AG09309 (cell line): ENCODE measurements around the gene HLA-DQA1.
"Not testable (repeated sequence)": the region's sequence is repeated elsewhere in the genome, so short reads cannot be mapped to it uniquely, and the experiment has no call there.

Experiments
- DNase-seq: peaks from one replicate; pipeline ENCODE4 v3.0.0-alpha.2; 2010; ENCODE audit warnings: low read depth
- H3K4me3 ChIP-seq: 2 replicates; pipeline ENCODE4 v1.5.1; 2011; ENCODE audit warnings: mild to moderate bottlenecking, low read depth, low read length, moderate library complexity; ENCODE audit not compliant: control insufficient read depth
- TF ChIP-seq, protein P1 (sequence below): IDR thresholded peaks from 2 replicates; pipeline ENCODE4 v1.5.1; 2011; ENCODE audit warnings: mild to moderate bottlenecking, low read depth, low read length, inconsistent platforms; ENCODE audit not compliant: insufficient read depth, control insufficient read depth; ENCODE audit errors: missing control alignments

The HLA-DQA1 gene

DNA sequence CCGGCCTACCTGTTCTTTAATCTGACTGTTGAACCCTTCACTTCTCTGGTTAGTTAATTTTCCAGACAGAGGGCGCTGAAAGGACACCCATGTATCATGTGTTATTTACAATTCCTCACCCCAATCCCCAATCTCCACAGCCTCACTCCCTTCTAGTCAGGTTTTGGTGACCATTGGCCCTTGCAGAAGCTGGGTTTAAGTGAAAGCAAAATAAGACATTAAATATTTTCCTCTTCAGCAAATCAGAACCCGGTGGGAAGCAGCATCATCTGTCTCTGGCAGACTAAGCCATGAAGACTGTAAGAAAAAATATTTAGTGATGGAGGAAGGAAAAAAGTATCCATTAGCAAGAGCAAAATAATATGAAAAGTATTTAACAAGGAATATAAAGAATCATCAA is 9.4 kb upstream of the HLA-DQA1 start:
- TF ChIP-seq, protein P1, sequence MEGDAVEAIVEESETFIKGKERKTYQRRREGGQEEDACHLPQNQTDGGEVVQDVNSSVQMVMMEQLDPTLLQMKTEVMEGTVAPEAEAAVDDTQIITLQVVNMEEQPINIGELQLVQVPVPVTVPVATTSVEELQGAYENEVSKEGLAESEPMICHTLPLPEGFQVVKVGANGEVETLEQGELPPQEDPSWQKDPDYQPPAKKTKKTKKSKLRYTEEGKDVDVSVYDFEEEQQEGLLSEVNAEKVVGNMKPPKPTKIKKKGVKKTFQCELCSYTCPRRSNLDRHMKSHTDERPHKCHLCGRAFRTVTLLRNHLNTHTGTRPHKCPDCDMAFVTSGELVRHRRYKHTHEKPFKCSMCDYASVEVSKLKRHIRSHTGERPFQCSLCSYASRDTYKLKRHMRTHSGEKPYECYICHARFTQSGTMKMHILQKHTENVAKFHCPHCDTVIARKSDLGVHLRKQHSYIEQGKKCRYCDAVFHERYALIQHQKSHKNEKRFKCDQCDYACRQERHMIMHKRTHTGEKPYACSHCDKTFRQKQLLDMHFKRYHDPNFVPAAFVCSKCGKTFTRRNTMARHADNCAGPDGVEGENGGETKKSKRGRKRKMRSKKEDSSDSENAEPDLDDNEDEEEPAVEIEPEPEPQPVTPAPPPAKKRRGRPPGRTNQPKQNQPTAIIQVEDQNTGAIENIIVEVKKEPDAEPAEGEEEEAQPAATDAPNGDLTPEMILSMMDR, result no peak
- no peak for DNase-seq
- H3K4me3 ChIP-seq, result no peak overlapping the region

DNA sequence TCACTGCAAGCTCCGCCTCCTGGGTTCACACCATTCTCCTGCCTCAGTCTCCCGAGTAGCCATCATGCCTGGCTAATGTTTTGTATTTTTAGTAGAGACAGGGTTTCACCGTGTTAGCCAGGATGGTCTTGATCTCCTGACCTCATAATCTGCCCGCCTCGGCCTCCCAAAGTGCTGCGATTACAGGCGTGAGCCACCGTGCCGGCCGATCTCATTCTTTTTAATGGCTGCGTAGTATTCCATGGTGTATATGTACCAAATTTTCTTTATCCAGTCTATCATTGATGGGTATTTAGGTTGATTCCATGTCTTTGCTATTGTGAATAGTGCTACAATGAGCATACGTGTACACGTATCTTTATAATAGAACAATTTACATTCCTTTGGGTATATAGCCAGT is 7.4 kb upstream of the HLA-DQA1 start:
- DNase-seq, H3K4me3 ChIP-seq: not testable (repeated sequence)

DNA sequence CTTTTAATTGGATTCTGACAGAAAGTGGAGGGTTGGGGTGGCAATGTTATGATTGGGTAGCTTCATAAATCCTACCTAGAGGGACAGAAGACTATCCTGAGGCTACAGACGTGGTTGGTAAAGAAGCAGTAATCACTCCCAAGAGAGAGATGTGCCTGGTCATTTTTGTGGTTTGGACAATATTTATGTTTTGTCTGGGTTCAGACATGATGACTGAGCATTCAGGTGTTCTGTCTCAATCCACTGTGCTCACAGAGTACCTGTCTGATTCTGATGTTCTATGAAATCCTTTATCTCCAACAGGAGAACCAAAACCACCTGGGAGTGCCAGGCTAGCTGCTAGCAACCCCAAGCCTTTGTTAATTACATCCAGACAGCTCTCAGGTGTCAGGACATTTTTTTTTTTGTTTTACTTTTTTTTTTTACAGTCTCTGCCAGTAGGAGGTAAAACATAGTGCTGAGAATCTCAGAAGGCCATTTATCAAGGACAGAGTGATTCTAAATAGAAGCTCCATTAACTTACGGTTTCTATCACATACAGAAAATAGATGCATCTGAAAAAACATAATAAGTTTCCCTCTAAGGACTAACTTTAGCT is 1.6 kb upstream of the HLA-DQA1 start:
- DNase-seq, result no peak
- TF ChIP-seq, protein P1, result no peak
- H3K4me3 ChIP-seq, result no peak overlapping the region

DNA sequence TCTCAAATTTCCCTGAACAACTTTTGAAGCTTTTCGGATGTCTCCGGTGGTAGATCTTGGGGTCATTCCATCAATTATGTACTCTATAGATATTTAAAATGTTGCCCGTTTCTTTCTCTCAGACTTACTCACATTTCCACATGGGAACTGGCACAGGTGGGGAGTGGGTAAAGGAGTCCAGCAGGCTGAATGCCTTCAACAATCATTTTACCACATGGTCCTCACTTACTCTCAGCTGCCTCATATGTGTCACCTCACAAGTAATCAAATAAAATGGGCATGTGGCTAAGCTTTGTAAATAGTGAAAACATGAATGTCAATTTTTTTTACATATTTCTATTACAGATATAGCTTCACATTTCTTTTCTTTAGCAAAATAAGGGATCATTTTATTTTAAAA is 677 bp downstream of the HLA-DQA1 start:
- no peak for DNase-seq
- TF ChIP-seq, protein P1, result no peak
- no peak overlapping the region for H3K4me3 ChIP-seq

DNA sequence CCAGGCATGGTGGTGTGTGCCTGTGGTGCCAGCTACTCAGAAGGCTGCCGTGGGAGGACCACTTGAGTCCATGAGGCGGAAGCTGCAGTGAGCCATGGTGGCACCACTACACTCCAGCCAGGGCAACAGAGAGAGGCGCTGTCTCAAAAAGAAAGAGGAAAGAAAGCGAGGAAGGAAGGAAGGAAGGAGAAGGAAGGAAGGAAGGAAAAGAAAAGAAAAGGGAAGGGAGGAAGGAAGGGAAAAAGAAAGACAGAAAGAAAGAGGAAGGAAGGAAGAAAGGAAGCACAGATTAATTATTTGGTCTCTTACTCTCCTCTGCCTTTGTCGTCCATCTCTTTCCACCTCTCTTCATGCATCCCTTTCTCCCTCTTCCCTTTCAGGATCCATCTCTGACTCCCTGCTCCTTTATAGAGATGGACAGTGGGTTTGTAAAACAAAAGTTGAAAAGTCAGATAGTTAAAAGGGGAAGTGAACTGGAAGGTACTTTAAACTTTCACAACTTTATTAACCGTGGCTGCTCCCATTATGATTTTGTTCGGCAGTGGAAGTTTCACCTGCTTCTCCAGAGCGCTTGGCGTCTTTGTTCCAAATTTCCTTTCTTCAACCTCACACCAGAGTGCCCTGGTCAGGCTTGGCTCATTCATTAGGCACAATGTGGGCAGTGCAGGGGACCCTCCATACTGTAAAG is 1.5 kb downstream of the HLA-DQA1 start:
- H3K4me3 ChIP-seq, result no peak overlapping the region
- TF ChIP-seq, protein P1, result no peak

DNA sequence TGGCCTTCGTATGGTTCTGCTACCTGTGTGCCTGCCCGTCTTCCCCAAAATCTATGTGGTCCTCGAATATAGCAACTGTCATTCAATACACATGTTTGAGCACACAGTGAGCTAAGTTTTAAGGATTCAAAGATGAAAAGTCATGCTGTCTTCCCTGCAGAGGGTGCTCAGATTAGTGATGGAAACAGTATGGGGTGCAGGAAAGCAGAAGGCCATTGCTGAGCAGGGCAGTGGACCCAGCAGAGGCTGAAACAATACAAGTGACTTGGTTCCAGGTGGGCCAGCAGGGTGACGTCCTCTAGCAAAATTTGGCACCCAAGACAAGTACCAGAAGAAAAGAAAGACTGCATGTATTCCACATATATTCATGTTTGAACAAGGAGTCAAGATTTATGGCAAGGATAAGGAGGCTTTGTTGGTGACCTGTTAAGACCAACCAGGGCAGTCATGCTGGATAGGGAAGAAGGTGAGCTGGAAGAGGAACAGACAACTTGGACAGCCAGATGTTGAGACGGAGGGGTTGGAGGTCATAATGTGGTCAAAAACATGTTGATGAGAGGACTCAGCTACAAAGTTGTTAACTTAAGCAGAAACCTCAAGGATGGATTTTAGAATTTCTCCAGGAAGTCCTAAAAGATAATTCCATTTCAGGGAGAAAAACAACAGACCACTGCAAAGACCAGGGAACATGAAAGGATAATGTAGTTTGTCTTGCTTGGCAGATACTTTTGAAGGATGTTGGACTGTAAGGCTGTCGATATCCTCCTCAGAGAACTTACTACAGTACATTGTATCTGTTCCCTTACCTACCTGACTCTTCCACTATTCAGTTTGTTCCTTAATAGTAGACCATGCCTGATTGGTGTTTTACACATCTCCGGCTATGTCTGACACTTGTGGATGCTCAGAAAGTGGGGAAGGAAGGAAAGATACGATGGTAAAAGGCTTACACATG is 2.5 kb downstream of the HLA-DQA1 start:
- H3K4me3 ChIP-seq, result no peak overlapping the region
- no peak for DNase-seq
- TF ChIP-seq, protein P1, result no peak

More for the DNA sequence above, 1.5 kb downstream of the HLA-DQA1 start:
- no peak for DNase-seq

DNA sequence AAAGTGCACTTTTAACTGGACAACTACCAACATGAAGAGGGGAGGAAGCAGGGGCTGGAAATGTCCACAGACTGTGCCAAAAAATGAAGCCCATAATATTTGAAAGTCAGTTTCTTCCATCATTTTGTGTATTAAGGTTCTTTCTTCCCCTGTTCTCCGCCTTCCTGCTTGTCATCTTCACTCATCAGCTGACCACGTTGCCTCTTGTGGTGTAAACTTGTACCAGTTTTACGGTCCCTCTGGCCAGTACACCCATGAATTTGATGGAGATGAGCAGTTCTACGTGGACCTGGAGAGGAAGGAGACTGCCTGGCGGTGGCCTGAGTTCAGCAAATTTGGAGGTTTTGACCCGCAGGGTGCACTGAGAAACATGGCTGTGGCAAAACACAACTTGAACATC is 3.9 kb downstream of the HLA-DQA1 start:
- TF ChIP-seq, protein P1, result no peak
- no peak overlapping the region for H3K4me3 ChIP-seq
- DNase-seq, result no peak

DNA sequence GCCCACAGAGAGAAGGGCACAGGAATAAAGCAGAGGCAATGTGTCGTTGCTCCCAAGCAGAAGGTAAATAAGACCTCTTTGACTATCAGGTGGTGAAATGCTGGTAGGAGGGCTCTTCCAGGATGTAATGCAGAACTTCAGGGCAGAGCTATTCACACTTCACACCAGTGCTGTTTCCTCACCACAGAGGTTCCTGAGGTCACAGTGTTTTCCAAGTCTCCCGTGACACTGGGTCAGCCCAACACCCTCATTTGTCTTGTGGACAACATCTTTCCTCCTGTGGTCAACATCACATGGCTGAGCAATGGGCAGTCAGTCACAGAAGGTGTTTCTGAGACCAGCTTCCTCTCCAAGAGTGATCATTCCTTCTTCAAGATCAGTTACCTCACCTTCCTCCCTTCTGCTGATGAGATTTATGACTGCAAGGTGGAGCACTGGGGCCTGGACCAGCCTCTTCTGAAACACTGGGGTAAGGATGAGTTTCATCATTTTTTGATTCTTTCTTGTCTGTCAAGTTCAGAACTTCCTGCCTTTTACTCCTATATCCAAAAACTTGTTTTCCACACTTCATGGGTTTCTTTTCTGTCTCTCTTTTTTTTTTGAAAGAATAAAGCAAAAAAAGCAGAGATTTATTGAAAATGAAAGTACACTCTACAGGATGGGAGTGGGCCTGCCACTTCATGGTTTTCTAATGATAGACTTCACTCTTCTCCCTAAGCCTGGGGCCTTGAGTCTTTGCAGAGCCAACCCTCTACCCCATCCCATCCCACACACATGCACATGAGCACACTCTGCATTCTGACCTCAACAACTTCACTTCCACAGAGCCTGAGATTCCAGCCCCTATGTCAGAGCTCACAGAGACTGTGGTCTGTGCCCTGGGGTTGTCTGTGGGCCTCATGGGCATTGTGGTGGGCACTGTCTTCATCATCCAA is 4.8 kb downstream of the HLA-DQA1 start:
- not testable (repeated sequence) for H3K4me3 ChIP-seq, DNase-seq
